ENCODE measurements around the gene GLTPD2.

GLTPD2 gene

DNA sequence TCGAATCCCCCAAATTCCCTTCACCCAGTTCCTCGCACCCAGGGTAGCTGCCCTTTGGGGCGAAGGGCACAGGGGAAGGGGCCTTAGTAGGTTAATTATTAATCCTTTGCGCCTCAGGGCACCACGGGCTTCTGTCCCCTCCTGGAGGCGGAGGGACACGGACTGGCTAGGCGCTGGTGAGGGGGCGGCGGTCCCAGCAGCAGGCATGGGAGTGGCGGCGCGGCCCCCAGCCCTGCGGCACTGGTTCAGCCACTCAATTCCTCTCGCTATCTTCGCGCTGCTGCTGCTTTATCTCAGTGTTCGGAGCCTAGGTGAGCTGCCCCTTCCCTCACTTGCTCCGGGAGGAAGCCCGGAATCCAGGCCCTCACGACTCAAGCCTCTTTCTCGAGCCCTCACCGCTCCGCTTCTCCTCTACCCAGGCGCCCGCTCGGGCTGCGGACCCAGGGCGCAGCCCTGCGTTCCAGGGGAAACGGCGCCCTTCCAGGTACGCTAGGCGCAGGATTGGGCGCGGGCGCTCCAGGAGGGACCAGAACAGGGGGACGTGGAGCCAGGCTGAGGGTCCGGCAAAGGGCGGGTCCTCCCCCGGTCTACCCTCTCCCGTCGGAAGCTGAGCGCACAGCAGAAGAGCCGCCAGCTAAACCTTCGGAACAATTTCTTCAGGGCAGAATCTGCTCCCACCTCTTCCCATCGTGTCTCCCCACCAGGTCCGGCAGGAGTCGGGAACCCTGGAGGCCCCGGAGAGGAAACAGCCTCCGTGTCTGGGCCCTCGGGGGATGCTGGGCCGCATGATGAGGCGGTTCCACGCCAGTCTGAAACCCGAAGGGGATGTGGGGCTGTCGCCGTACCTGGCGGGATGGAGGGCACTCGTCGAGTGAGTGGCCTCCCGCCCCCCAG is at the start of gene GLTPD2:
Gene GLTPD2 (plus strand): TSS at position 158 of the 894 bp plus-strand sequence. CDS start 48 bp downstream, at position 206.
- no peak for DNase-seq

DNA sequence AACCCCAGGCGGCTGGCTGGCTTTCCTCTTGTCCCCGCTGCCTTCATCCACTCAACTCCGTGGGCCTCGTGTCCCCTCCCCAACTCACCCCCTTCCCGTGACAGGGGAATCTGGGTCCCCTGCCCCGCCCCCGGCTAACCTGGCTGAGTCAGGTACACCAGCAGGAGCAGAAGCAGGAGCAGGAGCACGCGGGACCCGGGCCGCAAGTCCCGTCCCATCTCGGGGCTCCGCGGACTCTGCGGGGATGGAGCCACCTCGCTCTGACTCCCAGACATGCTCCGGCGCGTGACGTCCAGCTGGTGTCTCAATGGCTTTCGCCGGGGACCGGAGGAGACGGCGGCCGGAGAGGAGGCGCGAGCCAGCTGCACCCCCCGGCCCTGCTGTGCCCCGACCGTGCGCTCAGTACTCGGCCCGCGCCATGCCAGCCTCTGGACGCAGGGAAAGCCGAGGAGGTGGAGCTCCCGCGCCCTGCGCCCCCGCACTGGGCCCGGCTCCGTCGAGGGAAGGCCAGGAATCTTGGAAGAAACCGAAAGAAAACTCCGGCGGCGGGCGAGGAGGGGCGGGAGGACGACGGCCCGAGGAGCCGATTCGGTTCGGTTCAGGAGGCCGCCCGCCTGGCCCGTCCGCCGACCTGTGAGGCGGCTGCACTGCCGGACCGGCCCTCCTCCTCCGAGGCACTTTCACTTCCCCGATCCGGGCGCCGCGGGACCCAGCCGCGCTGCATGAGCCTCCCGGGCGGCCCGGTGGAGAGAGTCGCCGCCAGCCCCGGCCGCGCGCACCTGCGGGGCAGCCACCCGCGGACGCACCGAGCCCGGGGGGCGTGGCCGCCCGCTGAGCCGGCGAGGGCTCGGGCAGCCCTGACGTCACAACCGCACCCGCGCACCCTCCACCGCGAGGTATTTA is 49.4 kb upstream of the GLTPD2 start, which contains the start of the genes CXCL16 and ZMYND15:
Gene CXCL16 (minus strand): TSS at position 807 of the 903 bp plus-strand sequence. CDS start 589 bp downstream, at position 218.
Gene ZMYND15 (plus strand): TSS at position 712 of the 903 bp plus-strand sequence. CDS start 716 bp downstream, outside the sequence.
- DNase-seq: no peak

- DNase-seq: no peak
Measured at GRCh38 chr17:4740025-4740351, 48.8 kb upstream of the GLTPD2 start.

- DNase-seq: no peak
Measured at GRCh38 chr17:4740584-4740983, 48.2 kb upstream of the GLTPD2 start.

DNA sequence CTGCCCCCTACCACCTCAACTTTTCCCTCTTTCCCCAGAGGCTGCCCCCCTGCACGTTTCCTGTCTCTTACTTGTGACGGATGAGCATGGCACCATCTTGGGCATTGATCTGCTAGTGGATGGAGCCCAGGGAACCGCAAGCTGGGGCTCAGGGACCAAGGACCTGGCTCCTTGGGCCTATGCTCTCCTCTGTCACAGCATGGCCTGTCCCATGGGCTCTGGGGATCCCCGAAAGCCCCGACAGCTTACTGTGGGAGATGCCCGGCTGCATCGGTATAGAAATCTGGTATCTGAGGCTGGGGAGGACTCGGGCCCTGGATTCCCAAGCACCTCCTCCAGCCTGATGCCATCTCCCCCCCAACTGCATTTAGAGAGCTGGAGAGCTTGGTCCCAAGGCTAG is 47.2 kb upstream of the GLTPD2 start:
- no peak for DNase-seq

- DNase-seq: no peak
Measured at GRCh38 chr17:4742133-4742532, 46.6 kb upstream of the GLTPD2 start.

- DNase-seq: no peak
Measured at GRCh38 chr17:4742629-4743028, 46.1 kb upstream of the GLTPD2 start.

GRCh38 chr17:4743216-4743615 is 45.5 kb upstream of the GLTPD2 start:
- DNase-seq: no peak

DNA sequence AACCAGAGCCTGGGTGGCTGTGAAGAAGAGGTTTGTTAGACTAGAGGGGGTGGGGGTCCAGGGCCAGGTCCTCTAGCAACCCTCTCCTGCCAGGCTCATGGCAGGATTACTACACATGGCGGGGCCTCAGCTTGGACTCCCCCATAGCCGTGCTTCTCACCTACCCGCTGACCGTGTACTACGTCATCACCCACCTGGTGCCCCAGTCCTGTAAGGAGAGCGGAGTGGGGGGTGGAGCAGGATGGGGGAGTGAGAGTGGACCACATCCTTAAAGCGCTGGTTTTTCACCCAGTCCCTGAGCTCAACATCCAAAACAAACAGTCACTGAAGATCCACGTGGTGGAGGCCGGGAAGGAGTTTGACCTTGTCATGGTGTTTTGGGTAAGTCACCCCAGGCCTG is 44.9 kb upstream of the GLTPD2 start:
- no peak for DNase-seq

DNA sequence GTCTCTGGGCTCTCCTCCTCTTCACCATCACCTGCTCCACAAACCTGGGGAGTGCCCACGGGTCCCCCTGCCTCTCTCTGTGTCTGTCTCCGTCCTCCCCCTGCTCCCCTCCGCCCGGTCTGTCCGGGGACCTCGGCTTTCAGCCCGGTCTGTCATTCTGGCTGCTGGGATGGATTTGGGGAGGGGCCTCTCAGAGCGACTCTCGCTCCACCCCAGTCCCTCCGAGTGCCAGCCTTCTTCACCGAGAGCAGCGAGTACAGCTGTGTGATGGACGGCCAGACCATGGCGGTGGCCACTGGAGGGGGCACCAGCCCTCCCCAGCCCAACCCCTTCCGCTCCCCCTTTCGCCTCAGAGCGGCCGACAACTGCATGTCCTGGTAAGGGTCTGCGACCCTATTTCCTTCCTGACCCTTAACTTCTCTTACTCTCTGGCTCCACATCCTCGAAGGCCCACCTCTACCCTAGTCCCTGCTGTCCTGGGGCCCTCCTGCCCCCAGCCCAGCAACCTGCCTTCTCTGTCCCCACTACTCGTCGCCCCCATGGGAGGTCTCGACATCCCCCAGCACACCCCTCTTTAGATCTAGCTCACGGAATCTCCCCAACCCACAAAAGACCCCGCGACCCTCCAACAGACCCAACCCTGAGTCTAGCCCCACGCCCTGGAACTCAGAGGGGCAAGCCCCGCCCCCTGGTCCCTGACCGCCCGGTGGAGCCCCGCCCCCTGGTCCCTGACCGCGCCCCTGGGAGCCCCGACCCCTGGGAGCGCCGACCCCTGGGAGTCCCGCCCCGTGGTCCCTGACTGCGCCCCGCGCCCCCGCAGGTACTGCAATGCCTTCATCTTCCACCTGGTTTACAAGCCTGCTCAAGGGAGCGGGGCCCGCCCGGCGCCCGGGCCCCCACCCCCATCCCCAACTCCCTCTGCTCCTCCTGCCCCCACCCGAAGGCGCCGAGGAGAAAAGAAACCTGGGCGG is 43.5 kb upstream of the GLTPD2 start:
- DNase-seq: no peak

- DNase-seq: no peak
Measured at GRCh38 chr17:4747847-4748246, 40.9 kb upstream of the GLTPD2 start.

- DNase-seq: no peak
Measured at GRCh38 chr17:4748686-4749085, 40.1 kb upstream of the GLTPD2 start.

DNA sequence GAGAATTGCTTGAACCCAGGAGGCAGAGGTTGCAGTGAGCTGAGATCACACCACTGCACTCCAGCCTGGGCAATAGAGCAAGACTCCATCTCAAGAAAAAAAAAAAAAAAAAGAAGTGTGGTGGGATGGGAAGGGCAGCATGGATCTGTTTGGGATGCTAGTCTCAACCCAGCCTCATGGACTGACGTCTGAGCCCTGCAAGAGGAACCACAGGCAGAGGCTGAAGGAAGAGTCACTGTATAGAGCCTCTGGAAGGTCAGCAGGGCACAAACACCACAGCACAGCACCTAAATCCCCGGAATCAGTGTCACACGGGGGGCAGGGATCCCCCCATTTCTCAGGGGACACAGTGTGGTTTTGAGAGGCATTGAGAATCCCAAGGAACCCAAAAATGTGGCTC is 38.2 kb upstream of the GLTPD2 start:
- no peak for DNase-seq

- no peak for DNase-seq
Measured at GRCh38 chr17:4751932-4752331, 36.8 kb upstream of the GLTPD2 start.

GRCh38 chr17:4753392-4753791 is 35.4 kb upstream of the GLTPD2 start:
- no peak for DNase-seq

- no peak for DNase-seq
Measured at GRCh38 chr17:4759776-4760236, 29.0 kb upstream of the GLTPD2 start.

- no peak for DNase-seq
Measured at GRCh38 chr17:4764595-4764994, 24.2 kb upstream of the GLTPD2 start.

- no peak for DNase-seq
Measured at GRCh38 chr17:4766201-4766600, 22.6 kb upstream of the GLTPD2 start.

DNA sequence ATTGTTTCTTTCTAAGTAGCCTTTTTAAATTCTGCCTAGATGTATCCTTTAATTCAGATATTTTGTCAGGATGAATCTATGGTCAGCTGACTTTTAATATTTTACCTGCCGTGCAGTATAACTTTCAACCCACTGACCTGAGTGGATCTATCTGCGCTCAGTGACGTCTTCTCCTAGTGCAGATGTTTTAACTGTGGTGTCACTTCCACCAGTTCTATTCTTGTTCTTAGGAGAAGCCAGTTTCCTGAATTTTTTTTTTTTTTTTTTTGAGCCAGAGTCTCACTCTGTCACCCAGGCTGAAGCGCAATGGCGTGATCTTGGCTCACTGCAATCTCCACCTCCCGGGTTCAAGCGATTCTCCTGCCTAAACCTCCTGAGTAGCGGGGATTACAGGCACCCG is 22.0 kb upstream of the GLTPD2 start:
- no peak for DNase-seq

GRCh38 chr17:4768298-4768697 is 20.5 kb upstream of the GLTPD2 start:
- DNase-seq: no peak

DNA sequence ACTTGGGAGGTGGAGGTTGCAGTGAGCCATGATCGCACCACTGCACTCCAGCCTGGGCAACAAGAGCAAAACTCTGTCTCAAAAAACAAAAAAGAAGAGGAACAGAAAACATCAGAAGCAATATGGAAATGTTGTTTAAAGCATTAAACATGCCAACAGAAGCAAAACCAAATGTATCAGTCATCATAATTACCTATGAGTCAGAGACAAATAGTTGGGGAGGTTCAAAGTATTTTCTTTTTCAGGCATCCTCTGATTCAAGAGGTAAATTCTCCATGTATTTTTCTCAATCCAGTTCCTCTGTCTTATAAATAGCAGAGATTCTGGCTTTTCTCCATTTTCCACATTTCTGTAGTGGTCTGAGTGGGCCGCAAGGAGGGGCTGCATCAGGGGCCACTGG is 19.1 kb upstream of the GLTPD2 start:
- no peak for DNase-seq

DNA sequence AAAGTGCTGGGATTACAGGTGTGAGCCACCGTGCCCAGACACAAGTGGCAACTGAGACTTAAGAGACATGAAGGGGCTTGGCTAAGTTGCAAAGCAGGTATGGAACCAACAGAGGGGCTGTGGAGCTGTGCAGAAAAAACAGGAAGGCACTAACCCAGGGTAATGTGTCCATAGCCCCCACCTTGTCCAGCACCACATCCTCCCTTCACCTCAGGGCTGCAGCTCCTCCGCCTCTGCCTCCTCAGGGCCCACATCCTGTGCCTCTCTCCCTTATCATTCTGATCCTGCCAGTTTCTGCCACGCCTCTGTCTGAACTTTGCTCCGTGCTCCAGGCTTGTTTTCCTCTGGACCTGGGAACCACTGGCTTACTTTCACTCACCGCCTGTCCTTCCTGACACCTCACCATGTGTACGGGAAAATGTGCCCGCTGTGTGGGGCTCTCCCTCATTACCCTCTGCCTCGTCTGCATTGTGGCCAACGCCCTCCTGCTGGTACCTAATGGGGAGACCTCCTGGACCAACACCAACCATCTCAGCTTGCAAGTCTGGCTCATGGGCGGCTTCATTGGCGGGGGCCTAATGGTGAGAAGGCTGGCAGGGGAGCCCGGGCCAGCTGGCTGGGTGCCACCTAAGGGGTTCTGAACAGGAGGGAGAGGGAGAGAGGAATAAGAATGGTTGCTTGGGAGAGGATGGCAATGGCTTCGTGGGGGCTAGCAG is 17.1 kb upstream of the GLTPD2 start, which contains the start of gene TM4SF5:
Gene TM4SF5 (plus strand): TSS at position 368 of the 716 bp plus-strand sequence. CDS start 37 bp downstream, at position 405.
- no peak for DNase-seq
